Suprapubic skin (tissue), 3 donors: Measurements from ENCODE around the gene NARF.

Experiments
- POLR2A ChIP-seq, 2 donors: fragments of 450-650 bp; IDR thresholded peaks; one replicate each; pipeline ENCODE4 v1.6.1; 2017; ENCODE audit warnings: antibody characterized with exemption in 2 of 2, mild to moderate bottlenecking in 2 of 2, moderate library complexity in 2 of 2
- TF ChIP-seq, protein P1 (sequence below), 2 donors: fragments of 200-600 bp in 1 of 2; fragments of 450-650 bp in 1 of 2; sonication (generic) in 1 of 2; IDR thresholded peaks; one replicate each; pipeline ENCODE4 v1.5.1; 2016 to 2019; ENCODE audit warnings: antibody characterized with exemption in 2 of 2, mild to moderate bottlenecking in 1 of 2, moderate library complexity in 1 of 2

GRCh38 chr17:82414548-82415281 lies 43.8 kb upstream of the NARF start:
- TF ChIP-seq, protein P1, sequence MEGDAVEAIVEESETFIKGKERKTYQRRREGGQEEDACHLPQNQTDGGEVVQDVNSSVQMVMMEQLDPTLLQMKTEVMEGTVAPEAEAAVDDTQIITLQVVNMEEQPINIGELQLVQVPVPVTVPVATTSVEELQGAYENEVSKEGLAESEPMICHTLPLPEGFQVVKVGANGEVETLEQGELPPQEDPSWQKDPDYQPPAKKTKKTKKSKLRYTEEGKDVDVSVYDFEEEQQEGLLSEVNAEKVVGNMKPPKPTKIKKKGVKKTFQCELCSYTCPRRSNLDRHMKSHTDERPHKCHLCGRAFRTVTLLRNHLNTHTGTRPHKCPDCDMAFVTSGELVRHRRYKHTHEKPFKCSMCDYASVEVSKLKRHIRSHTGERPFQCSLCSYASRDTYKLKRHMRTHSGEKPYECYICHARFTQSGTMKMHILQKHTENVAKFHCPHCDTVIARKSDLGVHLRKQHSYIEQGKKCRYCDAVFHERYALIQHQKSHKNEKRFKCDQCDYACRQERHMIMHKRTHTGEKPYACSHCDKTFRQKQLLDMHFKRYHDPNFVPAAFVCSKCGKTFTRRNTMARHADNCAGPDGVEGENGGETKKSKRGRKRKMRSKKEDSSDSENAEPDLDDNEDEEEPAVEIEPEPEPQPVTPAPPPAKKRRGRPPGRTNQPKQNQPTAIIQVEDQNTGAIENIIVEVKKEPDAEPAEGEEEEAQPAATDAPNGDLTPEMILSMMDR (IDR thresholded peaks at IDR 0.05): peak; percentile 52 to 56
- TF ChIP-seq POLR2A (IDR thresholded peaks at IDR 0.05): no peak
